ENCODE data around the gene CAPN15. TPM values are rescaled to one million over a fixed set of nuclear protein-coding genes. Genes with fewer than 3 reads are reported as not detected.

Gene CAPN15
- total and polyA plus RNA-seq, 9 of the 15 experiments (the other 6 are each of a cell fraction or from before 2014, with no cell fraction given): 0.62 to 111 (median 14.2) TPM

GRCh38 chr16:526181-527014, 1.1 kb upstream of the CAPN15 start (continued):
- TF ChIP-seq MCM2 (IDR thresholded peaks at IDR 0.05; ENCODE audit: low read depth): no peak
- TF ChIP-seq, protein P1, sequence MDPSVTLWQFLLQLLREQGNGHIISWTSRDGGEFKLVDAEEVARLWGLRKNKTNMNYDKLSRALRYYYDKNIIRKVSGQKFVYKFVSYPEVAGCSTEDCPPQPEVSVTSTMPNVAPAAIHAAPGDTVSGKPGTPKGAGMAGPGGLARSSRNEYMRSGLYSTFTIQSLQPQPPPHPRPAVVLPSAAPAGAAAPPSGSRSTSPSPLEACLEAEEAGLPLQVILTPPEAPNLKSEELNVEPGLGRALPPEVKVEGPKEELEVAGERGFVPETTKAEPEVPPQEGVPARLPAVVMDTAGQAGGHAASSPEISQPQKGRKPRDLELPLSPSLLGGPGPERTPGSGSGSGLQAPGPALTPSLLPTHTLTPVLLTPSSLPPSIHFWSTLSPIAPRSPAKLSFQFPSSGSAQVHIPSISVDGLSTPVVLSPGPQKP (CRISPR knock-in tag; IDR thresholded peaks at IDR 0.05): peak; percentile 36; the same call in 1 of the 2 replicates
- TF ChIP-seq ARID2 (IDR thresholded peaks at IDR 0.05): no peak
- no peak for TF ChIP-seq ZBTB9 (CRISPR knock-in tag; IDR thresholded peaks at IDR 0.05)
- no peak for TF ChIP-seq LCOR (CRISPR knock-in tag; IDR thresholded peaks at IDR 0.05)
- TF ChIP-seq SMARCC2 (IDR thresholded peaks at IDR 0.05; ENCODE audit: low read depth): no peak
- no peak for TF ChIP-seq ZNF121 (CRISPR knock-in tag; conservative IDR thresholded peaks at IDR 0.05)
- 0 out of 2 replicates have a peak, but pooled peaks have one; percentile 1 for TF ChIP-seq FOSL1 (tag; conservative IDR thresholded peaks at IDR 0.05)
- no peak for TF ChIP-seq TAL1 (IDR thresholded peaks at IDR 0.05)
- TF ChIP-seq ZNF316 (IDR thresholded peaks at IDR 0.05): peak; percentile 49
- peak; percentile 43; the same call in 1 of the 2 replicates for TF ChIP-seq MIER1 (IDR thresholded peaks at IDR 0.05; ENCODE audit: low read depth)
- no peak for TF ChIP-seq HDAC6 (IDR thresholded peaks at IDR 0.05; ENCODE audit: low read depth, low read length)
- TF ChIP-seq SUPT5H (IDR thresholded peaks at IDR 0.05): no peak
- TF ChIP-seq ATF6 (CRISPR knock-in tag; IDR thresholded peaks at IDR 0.05): no peak
- no peak for TF ChIP-seq MNT (conservative IDR thresholded peaks at IDR 0.05)
- 0 out of 4 replicates have a peak, but pooled peaks of 1 of the 2 experiments have one; percentile 58 for TF ChIP-seq UBTF (IDR thresholded peaks at IDR 0.05; ENCODE audit: borderline replicate concordance in 1 of 2, low read depth in 2 of 2, low read length in 2 of 2)
- TF ChIP-seq MCM5 (IDR thresholded peaks at IDR 0.05; ENCODE audit: low read depth): no peak
- TF ChIP-seq PHF20 (IDR thresholded peaks at IDR 0.05; ENCODE audit: partially characterized antibody): no peak
- no peak for TF ChIP-seq POLR2B (IDR thresholded peaks at IDR 0.05; ENCODE audit: low read depth, partially characterized antibody)
- no peak for TF ChIP-seq SIRT6 (IDR thresholded peaks at IDR 0.05; ENCODE audit: low read depth, low read length)

Data from K562 (cell line).